Stimulated activated CD4-positive, alpha-beta T cell treated with anti-CD3 and anti-CD28 coated beads, TNF-alpha, amount 100 ng/mL, for 4 hours (primary cell): ENCODE results near the gene PROM1.

Experiments
- DNase-seq, 3 experiments: peaks; one replicate each; pipeline ENCODE4 v3.0.0-alpha.2; 2020; ENCODE audit warnings: low read depth in 3 of 3

PROM1 gene

GRCh38 chr4:16083241-16084191 lies at the start of gene PROM1:
TSS of gene PROM1 (minus strand) at chr4:16084023. CDS start at chr4:16075906, 8,117 bp downstream.
- DNase-seq = no peak

- no peak for DNase-seq
These were observed 49.6 kb upstream of the PROM1 start for GRCh38 chr4:16133406-16133805.

- no peak for DNase-seq
These were observed 47.5 kb upstream of the PROM1 start for GRCh38 chr4:16131293-16131692.

- no peak for DNase-seq
These were observed 45.5 kb upstream of the PROM1 start for GRCh38 chr4:16129336-16129735.

GRCh38 chr4:16126714-16127113 lies 42.9 kb upstream of the PROM1 start:
- DNase-seq = no peak

GRCh38 chr4:16125571-16126445 lies 42.0 kb upstream of the PROM1 start:
- no peak for DNase-seq

GRCh38 chr4:16124232-16124631 lies 40.4 kb upstream of the PROM1 start:
- DNase-seq = no peak

- no peak for DNase-seq
These were observed 39.7 kb upstream of the PROM1 start for GRCh38 chr4:16123356-16124084.

- DNase-seq = peak in 1 of 3 experiments; percentile 24
These were observed 39.0 kb upstream of the PROM1 start for GRCh38 chr4:16122784-16123183.

- no peak for DNase-seq
These were observed 38.5 kb upstream of the PROM1 start for GRCh38 chr4:16122308-16122711.

GRCh38 chr4:16120720-16121119 lies 36.9 kb upstream of the PROM1 start:
- no peak for DNase-seq

- DNase-seq = no peak
These were observed 36.2 kb upstream of the PROM1 start for GRCh38 chr4:16119981-16120380.

- no peak for DNase-seq
These were observed 34.3 kb upstream of the PROM1 start for GRCh38 chr4:16118090-16118489.

GRCh38 chr4:16117164-16117563 lies 33.3 kb upstream of the PROM1 start:
- no peak for DNase-seq

- no peak for DNase-seq
These were observed 32.7 kb upstream of the PROM1 start for GRCh38 chr4:16116493-16116990.

GRCh38 chr4:16116019-16116418 lies 32.2 kb upstream of the PROM1 start:
- DNase-seq = no peak

GRCh38 chr4:16114546-16114945 lies 30.7 kb upstream of the PROM1 start:
- DNase-seq = no peak

GRCh38 chr4:16113741-16114140 lies 29.9 kb upstream of the PROM1 start:
- no peak for DNase-seq

GRCh38 chr4:16111533-16111932 lies 27.7 kb upstream of the PROM1 start:
- DNase-seq = no peak

- DNase-seq = no peak
These were observed 27.0 kb upstream of the PROM1 start for GRCh38 chr4:16110661-16111290.

- DNase-seq = no peak
These were observed 26.4 kb upstream of the PROM1 start for GRCh38 chr4:16110199-16110598.
